Keratinocyte (primary cell): ENCODE results near the gene LACTB. TPM values are rescaled to one million over a fixed set of nuclear protein-coding genes. Genes with fewer than 3 reads are reported as not detected.

Experiments used
- DNase-seq: peaks from one replicate; pipeline ENCODE4 v3.0.0-alpha.2; 2011; ENCODE audit warnings: low read depth, missing footprints, low spot score
- FAIRE-seq: peaks from 2 replicates; lab custom pipeline; 2011; peaks lifted over from hg19 to GRCh38; lab: Jason Lieb, UNC
- H2AFZ ChIP-seq: 2 replicates; pipeline ENCODE4 v1.6.0; 2012; ENCODE audit warnings: low read length, control low read depth, inconsistent platforms; ENCODE audit not compliant: control insufficient read depth
- H3K27ac ChIP-seq: 2 replicates; pipeline ENCODE4 v1.5.1; 2011; ENCODE audit warnings: low read length; ENCODE audit not compliant: control insufficient read depth, insufficient read depth
- H3K27me3 ChIP-seq: 3 replicates; pipeline ENCODE4 v1.6.0; 2011; ENCODE audit warnings: low read length; ENCODE audit not compliant: control insufficient read depth, insufficient read depth; ENCODE audit errors: extremely low read depth
- H3K36me3 ChIP-seq, 2 experiments: 2 replicates in 1 of 2; 3 replicates in 1 of 2; pipeline ENCODE4 v1.5.1; 2011; ENCODE audit warnings: low read length in 2 of 2, mild to moderate bottlenecking in 1 of 2; ENCODE audit not compliant: control insufficient read depth in 2 of 2, insufficient read depth in 2 of 2; ENCODE audit errors: extremely low read depth in 1 of 2
- H3K4me1 ChIP-seq: 3 replicates; pipeline ENCODE4 v1.5.1; 2011; ENCODE audit warnings: low read length; ENCODE audit not compliant: control insufficient read depth, insufficient read depth; ENCODE audit errors: extremely low read depth
- H3K4me2 ChIP-seq: 3 replicates; pipeline ENCODE4 v1.6.0; 2011; ENCODE audit warnings: low read depth, low read length; ENCODE audit not compliant: control insufficient read depth, insufficient read depth; ENCODE audit errors: extremely low read depth
- H3K4me3 ChIP-seq, 3 experiments: fragments of 200-600 bp in 1 of 3; sonication (generic) in 1 of 3; 2 replicates in 2 of 3; 3 replicates in 1 of 3; pipeline ENCODE4 v1.5.1; 2011 to 2016; ENCODE audit warnings: low read length in 3 of 3, mild to moderate bottlenecking in 3 of 3, control low read depth in 2 of 3, inconsistent platforms in 1 of 3, low read depth in 1 of 3, mixed read lengths in 1 of 3, mixed run types in 1 of 3, moderate library complexity in 1 of 3; ENCODE audit not compliant: control insufficient read depth in 2 of 3, insufficient read depth in 2 of 3; ENCODE audit errors: extremely low read depth in 1 of 3
- H3K79me2 ChIP-seq: 2 replicates; pipeline ENCODE4 v1.6.0; 2012; ENCODE audit warnings: low read length; ENCODE audit not compliant: control insufficient read depth, insufficient read depth
- H3K9ac ChIP-seq: 3 replicates; pipeline ENCODE4 v1.6.0; 2011; ENCODE audit warnings: low read length; ENCODE audit not compliant: control insufficient read depth, insufficient read depth; ENCODE audit errors: extremely low read depth
- H3K9me1 ChIP-seq: 3 replicates; pipeline ENCODE4 v1.6.0; 2011; ENCODE audit warnings: low read length; ENCODE audit not compliant: control insufficient read depth, insufficient read depth; ENCODE audit errors: extremely low read depth
- H3K9me3 ChIP-seq: 2 replicates; pipeline ENCODE4 v1.5.1; 2012; ENCODE audit warnings: low read depth, low read length; ENCODE audit not compliant: control insufficient read depth
- H4K20me1 ChIP-seq: 3 replicates; pipeline ENCODE4 v1.6.0; 2011; ENCODE audit warnings: low read length; ENCODE audit not compliant: control insufficient read depth, insufficient read depth; ENCODE audit errors: extremely low read depth
- EZH2 ChIP-seq: IDR thresholded peaks from one replicate; pipeline ENCODE4 v1.6.1; 2012; ENCODE audit warnings: inconsistent platforms, mild to moderate bottlenecking, low read length, moderate library complexity
- dilution Hi-C: fragments of 300-500 bp; cut with MboI; formaldehyde crosslinking; loops from one replicate; pipeline ENCODE4 v1.7.0; 2020; ENCODE audit warnings: low sequenced_read_pairs; ENCODE audit not compliant: extremely low pct_ligation_motif_present
- polyA plus RNA-seq, 5 experiments: library from polyadenylated mRNA; depleted of rRNA in 3 of 5; stranded (reverse) in 3 of 5; stranded (forward) in 1 of 5; unstranded in 1 of 5; fragments of >200 nt; gene quantifications; 1 replicate in 1 of 5; 2 replicates in 3 of 5; 3 replicates in 1 of 5; pipeline versions ENCODE4 v1.2.1 to v1.2.3, GENCODE V29; 2011 to 2012; ENCODE audit warnings: missing spikeins in 2 of 5, low read depth in 1 of 5, low replicate concordance in 1 of 5
- TF ChIP-seq, protein P1 (sequence below), 3 experiments: IDR thresholded peaks in 1 of 3; conservative IDR thresholded peaks in 1 of 3; optimal IDR thresholded peaks in 1 of 3; 2 replicates in 2 of 3; 3 replicates in 1 of 3; pipeline versions ENCODE3 to v1.5.1; 2011; ENCODE audit warnings: low read length in 3 of 3, mild to moderate bottlenecking in 3 of 3, moderate library complexity in 2 of 3, control low read depth in 1 of 3, inconsistent platforms in 1 of 3; ENCODE audit not compliant: insufficient read depth in 2 of 3; ENCODE audit errors: extremely low read depth in 1 of 3

The LACTB gene
- polyA plus RNA-seq, 1 donor (not counting 4 experiments of a cell fraction or from before 2014, with no cell fraction given): 27.4 TPM

DNA sequence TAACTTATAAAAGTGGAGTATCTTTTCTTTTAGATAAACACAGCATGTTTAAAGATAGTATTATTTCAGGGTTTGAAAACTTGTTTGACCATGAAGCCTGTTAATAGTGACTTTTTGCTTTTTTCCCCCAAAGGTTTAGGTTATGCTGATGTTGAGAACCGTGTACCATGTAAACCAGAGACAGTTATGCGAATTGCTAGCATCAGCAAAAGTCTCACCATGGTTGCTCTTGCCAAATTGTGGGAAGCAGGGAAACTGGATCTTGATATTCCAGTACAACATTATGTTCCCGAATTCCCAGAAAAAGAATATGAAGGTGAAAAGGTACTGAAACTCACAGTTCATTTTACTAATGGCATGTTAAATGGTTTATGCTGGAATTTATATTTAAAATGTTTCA, 5.1 kb downstream of the LACTB start:
- Histone ChIP-seq H3K79me2 (peaks cover 8% of the 10 kb centered on the region), H3K4me2 (no peak overlapping the region), H4K20me1 (no peaks in the 10 kb centered on the region), H3K36me3 (peaks cover 3 to 6% of the 10 kb centered on the region in 2 experiments), H3K4me1 (peaks cover 3% of the 10 kb centered on the region), H3K9ac (no peak overlapping the region), H3K9me1 (no peaks in the 10 kb centered on the region), H3K27me3 (no peaks in the 10 kb centered on the region), H3K4me3 (no peak overlapping the region), H3K9me3 (no peaks in the 10 kb centered on the region), H3K27ac (no peak overlapping the region), H2AFZ (no peak overlapping the region)
- DNase-seq: no peak
- dilution Hi-C loops: no loop called here
- FAIRE-seq: no peak
- TF ChIP-seq, protein P1, sequence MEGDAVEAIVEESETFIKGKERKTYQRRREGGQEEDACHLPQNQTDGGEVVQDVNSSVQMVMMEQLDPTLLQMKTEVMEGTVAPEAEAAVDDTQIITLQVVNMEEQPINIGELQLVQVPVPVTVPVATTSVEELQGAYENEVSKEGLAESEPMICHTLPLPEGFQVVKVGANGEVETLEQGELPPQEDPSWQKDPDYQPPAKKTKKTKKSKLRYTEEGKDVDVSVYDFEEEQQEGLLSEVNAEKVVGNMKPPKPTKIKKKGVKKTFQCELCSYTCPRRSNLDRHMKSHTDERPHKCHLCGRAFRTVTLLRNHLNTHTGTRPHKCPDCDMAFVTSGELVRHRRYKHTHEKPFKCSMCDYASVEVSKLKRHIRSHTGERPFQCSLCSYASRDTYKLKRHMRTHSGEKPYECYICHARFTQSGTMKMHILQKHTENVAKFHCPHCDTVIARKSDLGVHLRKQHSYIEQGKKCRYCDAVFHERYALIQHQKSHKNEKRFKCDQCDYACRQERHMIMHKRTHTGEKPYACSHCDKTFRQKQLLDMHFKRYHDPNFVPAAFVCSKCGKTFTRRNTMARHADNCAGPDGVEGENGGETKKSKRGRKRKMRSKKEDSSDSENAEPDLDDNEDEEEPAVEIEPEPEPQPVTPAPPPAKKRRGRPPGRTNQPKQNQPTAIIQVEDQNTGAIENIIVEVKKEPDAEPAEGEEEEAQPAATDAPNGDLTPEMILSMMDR (optimal IDR thresholded peaks at IDR 0.05 in 1 of 3, IDR thresholded peaks at IDR 0.05 in 1 of 3, conservative IDR thresholded peaks at IDR 0.05 in 1 of 3; ENCODE audit: extremely low read depth in 1 of 3, insufficient read depth in 2 of 3, low read length in 3 of 3): no peak
- TF ChIP-seq EZH2: no peak

DNA sequence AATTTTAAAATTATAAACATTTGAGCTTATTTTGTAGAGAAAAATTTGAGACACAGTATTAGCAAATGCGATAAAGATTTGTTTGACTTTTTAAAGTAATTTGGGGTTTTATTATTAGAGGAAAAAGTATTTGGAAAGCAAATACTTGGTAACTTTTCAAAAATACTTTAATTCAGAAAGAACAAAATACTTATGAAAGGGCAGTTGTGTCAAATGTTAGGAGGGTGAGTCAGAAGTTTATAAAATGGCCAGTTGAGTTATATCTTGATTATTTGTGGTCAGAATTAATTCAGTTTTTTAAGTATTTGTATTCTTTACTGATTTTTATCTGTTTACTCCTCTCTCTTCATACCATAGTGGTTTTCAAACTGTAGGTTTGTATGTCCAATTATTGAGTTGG, 12.1 kb downstream of the LACTB start:
- DNase-seq (no peak), FAIRE-seq (no peak)
- Histone ChIP-seq H4K20me1 (no peaks in the 10 kb centered on the region), H2AFZ (no peak overlapping the region), H3K79me2 (no peaks in the 10 kb centered on the region), H3K36me3 (no peaks in the 10 kb centered on the region), H3K4me1 (peaks cover 10% of the 10 kb centered on the region), H3K4me3 (no peak overlapping the region), H3K9me1 (no peaks in the 10 kb centered on the region), H3K4me2 (no peak overlapping the region), H3K9me3 (no peaks in the 10 kb centered on the region), H3K9ac (no peak overlapping the region), H3K27ac (no peak overlapping the region), H3K27me3 (no peaks in the 10 kb centered on the region)
- dilution Hi-C loops: no loop called here
- no peak for TF ChIP-seq EZH2
- TF ChIP-seq, protein P1 (optimal IDR thresholded peaks at IDR 0.05 in 1 of 3, IDR thresholded peaks at IDR 0.05 in 1 of 3, conservative IDR thresholded peaks at IDR 0.05 in 1 of 3; ENCODE audit: extremely low read depth in 1 of 3, insufficient read depth in 2 of 3, low read length in 3 of 3): no peak
